GM18907 (cell line): ENCODE results near the gene ESAM.
A peak's percentile ranks its signal among the peaks of the same experiment; 100 is the strongest.

Experiments used
- ATAC-seq: cut with Tn5 transposase; IDR thresholded peaks from one replicate; pipeline ENCODE4 v1.9.1; 2021; ENCODE audit warnings: mild to moderate bottlenecking, moderate library complexity; ENCODE audit not compliant: unreplicated experiment

The ESAM gene, protein sequence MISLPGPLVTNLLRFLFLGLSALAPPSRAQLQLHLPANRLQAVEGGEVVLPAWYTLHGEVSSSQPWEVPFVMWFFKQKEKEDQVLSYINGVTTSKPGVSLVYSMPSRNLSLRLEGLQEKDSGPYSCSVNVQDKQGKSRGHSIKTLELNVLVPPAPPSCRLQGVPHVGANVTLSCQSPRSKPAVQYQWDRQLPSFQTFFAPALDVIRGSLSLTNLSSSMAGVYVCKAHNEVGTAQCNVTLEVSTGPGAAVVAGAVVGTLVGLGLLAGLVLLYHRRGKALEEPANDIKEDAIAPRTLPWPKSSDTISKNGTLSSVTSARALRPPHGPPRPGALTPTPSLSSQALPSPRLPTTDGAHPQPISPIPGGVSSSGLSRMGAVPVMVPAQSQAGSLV

DNA sequence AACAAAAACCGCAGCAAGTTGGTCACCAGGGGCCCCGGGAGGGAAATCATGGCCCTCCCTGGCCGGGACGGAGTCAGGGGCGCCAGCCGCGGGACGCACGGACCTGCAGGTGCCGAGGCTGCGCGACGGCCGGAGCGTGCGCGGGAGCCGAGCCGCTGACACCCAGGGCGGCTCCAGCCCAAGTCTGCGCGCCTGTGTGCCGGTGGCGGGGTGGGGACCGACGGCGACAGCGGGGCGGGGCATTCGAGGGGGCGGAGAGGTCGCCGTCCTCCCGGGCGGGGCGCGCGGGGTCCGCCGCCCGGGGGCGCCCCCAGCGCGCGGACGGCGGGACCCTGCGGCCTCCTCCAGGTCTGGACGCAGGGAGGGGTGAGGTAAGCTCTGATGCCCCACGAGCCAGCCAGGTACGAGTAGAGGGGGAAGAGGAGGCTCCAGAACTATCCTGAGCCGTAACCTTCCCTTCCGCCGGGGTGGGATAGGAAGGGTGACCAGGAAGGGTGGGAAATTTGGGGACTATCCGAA lies at the start of gene ESAM:
ESAM (minus strand) TSS at position 186 of the 519 bp plus-strand sequence; CDS start at position 50, 136 bp downstream.
- peak; percentile 57 for ATAC-seq

DNA sequence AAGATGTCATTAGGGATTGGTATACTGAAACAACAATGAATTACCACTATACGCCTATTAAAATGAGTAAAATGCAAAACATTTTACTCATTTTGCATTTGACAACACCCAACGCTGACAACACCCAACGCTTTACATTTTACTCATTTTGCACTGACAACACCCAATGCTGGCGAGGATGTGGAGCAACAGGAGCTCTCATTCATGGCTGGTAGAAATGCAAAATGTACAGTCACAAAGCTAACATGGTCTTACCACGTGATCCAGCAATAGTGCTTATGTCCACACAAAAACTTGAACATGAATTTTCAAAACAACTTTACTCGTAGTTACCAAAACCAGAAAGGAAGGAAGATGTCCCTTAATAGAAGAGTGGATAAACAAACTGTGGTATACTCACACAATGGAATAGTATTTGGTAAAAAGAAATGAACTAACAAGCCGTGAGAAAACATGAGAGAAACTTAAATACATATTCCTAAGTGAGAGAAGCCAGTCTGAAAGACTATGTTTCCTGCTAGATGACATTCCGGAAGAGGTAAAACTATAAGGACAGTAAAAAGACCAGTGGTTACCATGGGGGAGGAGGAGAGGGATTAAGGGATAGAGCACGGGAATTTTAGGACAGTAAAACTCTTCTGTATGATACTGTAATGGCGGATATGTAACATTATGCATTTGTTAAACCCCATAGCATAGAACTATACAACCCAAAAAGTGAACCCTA lies 49.5 kb upstream of the ESAM start:
- no peak for ATAC-seq

DNA sequence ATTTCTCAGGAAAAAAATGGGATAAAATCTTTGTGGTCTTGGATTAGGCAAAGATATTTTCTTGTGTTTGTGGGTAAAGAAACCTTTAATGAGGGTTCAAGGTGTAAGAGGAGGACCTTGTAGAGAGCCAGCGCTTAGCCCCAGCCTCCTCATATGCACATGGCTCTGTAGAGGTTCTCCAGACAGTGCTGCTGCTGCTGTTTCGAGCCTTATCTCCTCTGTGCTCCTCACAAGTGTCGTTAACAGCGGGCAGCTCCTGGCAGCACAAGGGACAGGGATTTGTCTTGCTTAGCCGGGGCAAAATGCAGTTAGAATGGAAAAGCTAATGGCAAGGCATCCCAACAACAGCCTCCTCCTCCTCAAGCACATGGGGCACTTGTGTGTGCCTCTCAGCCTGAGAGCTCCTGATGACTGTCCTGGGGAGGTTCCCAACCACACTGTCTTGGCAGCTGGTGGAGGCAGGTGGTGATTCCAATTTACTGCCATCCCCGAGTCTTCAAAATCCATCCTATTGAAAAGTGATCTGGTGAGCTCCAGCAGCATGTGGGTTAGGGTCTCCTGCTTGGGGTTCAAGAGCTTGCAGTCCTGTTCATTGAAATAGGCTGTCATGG lies 45.7 kb upstream of the ESAM start:
- no peak for ATAC-seq

DNA sequence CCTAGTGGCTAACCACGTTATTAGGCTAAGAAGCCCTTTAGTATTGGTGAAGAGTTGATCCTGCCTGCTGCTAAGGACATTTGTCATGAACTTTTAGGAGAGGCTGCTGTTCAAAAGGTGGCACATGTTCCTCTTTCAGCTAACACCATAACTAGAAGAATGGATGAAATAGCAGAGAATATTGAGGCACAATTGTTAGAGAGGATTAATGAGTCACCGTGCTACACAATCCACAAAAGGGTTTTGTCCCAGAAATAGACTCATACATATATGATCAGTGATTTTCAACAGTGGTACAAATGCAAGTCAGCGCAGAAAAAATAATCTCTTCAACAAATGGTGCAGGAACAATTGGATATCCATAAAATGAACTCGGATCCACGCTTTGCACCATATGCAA lies 45.1 kb upstream of the ESAM start:
- no peak for ATAC-seq

DNA sequence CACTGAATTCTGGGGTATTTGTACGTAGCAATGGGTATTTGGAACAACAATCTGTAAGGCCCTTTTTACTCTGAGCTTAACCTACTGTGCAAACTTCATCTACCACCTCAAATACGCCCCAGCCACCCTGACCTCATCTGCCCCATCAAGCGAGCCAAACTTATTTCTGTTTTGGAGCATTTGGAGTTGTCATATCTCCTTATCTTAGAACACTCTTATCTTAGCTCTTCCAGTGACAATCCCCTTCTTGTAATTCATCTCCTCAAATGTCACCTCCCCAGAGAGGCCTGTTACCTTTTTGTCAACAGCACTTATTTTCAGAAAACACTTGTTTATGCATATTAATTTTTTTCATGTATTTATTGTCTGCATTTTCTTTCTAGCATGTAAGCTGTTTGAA lies 42.8 kb upstream of the ESAM start:
- no peak for ATAC-seq

DNA sequence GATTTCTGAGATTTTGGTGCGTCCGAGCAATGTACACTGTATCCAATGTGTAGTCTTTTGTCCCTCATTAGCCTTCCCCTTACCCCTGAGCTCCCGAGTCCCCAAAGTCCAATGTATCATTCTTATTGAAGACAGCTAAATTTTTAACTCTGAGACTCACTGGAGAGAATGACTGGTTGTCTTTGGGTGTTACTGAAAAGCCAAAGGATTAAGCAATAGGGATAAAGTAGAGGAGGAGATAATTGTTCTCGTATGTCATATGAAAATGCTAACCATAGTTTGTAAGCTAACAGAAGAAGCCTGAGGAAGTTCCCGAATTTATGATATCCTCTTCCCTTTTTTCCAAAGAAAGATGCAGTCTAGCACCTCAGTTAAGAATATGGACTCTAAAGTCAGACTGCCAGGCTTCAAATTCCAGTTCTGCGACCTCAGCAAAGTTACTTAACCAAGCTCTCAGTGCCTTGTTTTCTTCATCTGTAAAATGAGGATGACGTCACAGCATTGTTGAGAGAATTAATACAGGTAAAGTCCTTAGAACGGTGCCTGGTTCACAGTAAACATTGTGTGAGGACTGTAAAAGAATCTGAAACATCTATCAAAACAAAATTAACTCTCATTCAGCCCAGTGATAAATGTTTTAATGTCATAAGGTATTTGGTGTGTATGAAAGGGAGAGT lies 39.7 kb upstream of the ESAM start:
- ATAC-seq = no peak

DNA sequence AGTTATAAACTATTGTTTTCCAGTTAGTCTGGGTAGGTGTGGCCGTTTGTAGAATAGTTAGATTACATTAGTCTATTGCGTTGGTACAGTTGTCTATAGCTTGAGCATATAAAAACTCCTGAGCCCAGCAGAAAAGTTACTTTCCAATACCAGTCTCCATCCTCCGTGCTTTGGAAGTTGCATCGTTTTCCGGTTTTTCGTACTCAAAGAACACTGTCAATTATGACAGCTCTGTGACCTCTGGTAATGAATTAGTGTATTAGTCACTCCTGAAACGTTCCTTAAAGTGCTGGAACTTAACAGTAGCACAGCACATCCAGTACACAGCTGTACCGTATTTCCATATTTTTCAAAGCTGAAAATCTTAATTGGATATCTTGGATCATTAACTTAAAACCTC lies 38.9 kb upstream of the ESAM start:
- ATAC-seq = no peak

DNA sequence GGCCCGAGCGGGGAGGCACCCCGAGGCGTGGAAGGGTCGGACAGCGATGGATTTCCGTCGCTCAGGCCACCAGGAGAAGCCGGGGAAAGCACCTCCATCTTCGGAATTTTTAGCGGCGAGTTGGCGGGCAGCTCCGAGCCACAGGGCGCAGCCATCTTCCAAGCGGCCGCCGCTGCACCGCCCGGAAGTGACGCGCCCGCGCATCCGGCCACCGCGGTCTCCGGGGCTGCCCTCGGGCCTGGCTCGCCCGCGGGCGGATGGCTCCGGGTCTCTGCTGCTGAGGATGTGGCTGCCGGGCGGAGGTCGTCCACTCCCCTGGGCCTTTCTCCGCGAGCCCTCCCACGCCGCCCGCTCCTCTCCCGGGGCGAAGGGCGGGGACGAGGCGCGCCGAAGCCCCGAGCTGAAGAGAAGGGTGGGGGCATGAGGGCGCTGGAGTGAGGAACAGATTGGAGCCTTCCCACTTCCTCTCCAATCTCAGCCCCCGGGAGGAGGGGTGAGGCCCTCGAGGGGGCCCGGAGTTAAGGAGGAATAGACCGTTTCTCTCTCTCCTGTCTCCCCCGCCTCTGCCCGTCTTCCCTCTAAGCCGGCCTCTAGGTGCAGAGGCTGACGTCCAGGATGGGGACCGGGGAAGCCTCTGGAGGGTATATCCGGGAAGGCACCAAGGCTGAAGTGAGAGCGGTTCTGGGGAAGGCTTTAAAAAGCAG lies 38.3 kb upstream of the ESAM start, which contains the start of gene MSANTD2:
MSANTD2 (minus strand) TSS at position 181 of the 704 bp plus-strand sequence; CDS start at position 155, 26 bp downstream.
- ATAC-seq = peak; percentile 92

DNA sequence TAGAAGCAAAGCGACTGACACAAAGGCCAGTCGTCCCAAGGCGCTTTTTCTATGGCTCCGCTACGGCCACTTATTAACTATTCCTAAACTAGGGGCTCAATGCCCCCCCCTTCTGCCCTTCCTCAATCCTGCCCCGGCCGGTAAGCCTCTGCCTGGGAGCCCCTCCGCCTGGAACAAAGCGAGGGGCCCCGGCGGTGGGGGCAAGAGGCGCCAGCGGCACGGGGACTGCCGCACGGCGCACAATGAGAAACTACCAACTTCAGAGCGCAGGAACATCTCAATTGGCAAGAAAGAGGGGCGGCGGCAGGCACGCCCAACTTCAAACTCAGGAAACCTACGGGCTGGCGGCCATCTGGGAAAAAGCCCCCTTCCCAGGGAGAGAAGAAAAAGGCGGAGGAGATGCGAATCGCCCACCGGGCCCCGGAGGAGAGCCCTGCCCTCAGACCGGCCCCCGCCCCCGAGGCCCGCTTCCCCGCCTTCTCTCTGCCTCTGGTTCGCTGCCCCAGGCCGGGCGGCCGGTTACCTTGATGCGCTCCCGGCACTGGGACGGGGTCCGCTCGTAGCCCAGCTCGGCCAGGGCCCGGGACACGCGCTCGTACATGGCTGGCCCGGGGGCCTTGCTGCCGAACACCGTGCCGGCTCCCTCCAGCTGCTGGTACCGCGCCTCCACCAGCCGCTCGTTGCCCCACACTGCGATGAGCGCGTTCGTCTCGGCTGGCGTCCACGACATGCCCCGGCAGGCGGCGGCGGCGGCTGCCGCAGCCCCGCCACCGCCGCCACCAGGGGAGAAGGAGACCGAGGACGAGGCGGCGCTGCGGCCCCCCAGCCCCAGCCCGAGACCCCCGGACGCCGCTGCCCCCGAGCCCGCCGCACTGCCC lies 37.5 kb upstream of the ESAM start:
- peak; percentile 44 for ATAC-seq

DNA sequence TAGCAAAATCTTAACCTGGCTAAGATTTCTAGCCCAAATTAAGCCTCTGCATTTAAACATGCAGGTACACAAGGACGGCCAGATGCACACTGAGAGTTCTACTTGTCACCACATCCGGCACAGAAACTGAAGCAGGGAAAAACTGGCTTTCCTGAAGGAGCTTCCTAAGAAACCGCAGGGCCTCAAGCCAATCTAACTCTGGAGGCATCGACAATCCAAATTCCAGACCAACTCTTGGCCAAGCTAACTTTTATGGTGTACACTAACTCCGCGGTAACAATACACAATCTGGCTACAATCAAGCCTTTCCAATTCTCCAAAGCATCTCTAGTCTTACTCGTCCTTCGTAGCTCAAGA lies 36.9 kb upstream of the ESAM start:
- ATAC-seq = peak; percentile 26

DNA sequence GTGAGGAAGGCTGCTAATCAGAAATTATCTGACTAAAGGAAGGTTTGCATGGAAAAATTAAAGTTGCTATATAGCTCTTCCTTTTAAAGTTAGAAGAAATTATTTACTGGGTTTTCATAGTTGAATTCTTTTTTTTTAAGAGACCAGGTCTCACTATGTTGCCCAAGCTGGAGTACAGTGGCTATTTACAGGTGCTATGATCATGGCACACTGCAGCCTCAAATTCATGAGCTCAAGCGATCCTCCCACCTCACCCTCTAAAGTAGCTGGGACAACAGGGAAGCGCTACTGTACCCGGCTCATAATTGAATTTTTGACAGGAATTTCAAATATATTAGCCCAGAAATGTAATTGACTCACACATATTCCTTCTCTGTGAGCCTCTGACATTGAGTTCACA lies 34.2 kb upstream of the ESAM start:
- ATAC-seq = no peak

DNA sequence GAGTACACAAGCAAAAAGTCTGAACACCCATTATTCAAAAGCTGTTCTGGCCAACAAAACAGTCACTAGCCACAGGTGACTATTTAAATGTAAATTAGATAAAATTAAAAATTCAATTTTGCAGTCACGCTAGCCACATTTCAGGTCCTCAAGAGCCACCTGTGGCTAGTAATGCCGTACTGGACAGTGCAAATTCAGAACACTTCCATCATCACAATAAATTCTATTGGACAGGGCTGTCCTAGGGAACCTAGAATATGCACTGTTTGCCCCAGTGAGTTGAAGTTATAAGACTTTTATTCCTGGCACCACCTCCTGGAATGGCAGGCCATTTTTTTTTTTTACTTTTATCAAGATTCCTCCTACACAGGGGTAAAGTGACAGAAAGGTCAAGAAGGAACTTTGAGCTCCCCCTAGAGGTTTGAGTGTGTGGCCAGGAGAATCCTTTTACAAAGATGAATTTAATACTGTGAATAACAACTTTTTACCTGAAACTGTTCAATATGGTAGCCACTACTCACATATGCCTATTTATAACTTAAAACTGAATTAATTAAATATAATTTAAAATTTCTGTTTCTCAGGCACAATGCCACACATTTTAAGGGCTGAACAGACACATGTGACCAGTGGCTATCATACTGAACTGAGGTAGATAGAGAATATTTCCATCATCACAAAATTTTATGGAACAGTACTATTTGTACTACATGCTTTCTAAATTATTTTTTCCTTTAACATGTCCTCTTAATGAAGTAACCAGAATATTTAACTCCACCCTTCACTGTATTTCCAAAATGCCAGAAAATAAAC lies 31.6 kb upstream of the ESAM start:
- peak; percentile 51 for ATAC-seq

DNA sequence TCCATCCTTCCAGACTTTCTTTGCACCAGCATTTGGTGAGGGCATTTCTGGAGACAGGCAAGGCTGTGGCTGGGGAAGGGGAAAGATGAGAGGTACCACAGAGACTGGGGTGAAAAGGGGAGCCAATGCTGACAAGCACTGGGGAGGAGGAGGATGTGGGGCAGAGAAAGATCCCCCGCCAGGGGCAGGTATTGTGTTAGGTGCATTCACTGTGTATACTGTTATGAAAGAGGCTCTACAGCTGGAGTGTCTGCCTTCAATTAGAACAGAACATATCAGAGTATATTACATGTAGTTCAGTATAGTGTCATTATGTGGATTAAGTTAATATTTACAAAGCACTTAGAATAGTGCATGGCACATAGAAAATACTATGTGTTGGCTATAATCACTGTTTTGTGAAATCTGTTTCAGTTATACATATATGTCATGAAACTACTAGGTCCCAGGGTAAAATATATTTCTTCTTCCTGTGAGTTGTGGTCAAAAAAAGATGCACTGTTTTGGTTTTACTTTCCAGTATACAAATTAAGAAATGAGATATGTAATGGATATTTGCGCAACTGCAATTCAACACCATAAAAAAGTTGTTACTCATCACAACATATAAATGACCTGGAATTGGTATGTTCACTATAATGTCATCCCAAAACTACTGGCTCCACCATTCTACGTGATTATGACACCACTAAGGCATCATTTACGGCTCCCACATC lies 29.7 kb upstream of the ESAM start:
- ATAC-seq = peak; percentile 67

DNA sequence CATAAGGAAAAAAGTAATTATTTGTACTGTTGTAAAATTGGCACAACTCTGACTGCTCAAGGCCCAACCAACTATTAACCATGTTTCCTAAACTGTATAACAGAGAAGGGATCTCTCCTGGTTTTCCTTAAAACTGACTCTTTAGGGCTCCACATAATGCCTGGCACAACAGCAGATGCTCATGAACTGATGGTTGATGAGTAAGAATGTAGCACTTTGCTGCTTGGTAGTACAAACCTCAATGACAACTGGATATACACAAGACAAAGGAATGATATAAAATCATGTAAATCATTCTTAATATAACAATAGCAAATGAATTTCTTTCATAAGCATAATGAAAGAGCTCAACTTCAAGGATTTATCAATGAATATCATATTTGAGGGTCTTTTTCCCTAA lies 26.4 kb upstream of the ESAM start:
- ATAC-seq = no peak

DNA sequence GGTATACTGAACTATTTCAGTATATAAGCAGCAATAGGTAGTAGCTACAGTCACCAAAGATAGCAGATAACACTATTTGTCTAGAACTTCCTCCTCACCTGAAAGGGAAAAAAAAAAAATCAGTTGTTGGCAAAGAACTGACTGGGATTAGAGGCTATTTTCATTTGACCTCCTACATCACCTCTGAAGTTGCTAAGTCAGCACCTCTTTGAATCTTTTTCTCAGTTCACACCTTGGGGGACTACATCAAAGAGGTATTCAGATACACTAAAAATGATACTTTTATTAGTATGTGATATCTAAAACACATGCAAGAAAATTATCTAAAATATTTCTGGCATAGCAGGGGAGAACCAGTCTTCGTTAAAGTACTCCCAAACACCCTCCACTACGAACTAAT lies 22.0 kb upstream of the ESAM start:
- ATAC-seq = no peak

DNA sequence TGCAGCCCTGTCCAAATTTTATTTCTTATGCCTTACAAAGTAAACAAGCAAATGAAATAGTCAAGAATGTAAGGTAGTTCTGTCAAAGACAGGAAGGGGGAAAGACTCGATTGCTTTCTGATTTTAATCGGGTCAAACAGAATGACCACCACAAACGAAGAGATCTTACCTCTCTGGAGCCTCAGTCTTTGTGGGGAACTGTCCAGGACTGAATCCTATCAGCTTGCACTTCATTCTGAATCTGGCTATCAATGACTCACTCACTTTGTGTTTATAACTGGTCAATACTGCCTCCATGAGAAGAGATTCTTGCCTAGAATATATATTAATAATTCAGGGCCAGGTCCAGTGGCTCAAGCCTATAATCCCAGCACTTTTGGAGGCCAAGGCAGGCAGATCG lies 20.9 kb upstream of the ESAM start:
- no peak for ATAC-seq

DNA sequence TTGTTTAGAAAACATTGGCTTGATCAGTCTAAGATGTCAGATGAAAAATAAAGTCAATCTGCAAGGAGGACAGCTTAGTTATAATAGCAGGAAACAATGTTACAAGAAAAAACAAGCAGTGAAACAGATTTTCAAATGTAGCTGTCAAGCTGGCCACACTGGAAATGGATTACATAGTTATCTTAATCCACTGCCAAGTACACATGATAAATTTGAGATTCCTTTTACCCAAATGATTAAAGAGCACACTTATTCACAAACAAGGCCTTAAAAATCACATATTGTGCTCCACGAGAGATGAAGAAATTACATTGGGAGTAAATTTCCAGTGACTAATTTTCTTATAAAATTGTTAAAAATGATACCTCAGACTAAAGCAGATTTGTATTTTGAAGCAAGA lies 17.5 kb upstream of the ESAM start:
- no peak for ATAC-seq

DNA sequence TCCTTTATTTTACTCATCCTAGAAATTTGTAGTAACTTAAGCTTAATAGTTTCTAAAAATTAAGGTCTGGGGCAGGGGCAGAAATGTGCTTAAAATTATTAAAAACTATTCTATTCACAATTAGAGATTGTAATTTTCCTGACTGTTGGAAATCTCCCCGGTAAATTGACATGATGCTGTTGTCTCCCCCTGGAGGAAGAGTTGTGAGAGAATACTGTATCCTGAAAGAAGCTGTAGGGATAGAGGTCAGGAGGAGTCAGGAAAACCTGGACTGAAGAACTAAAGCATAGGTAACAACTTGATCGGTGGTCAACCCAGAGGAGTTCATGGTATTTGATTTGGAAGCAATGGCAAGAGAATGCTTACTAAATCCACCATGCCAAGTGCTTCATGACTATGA lies 16.2 kb upstream of the ESAM start:
- ATAC-seq = no peak
